Memory B cell (primary cell): ENCODE data around the gene MTA2.

Source experiments
- ATAC-seq: fragments of 150-1000 bp; cut with Tn5 transposase; 2 replicates; pipeline ENCODE4 v1.10.0; 2021; ENCODE audit warnings: low read depth, mild to moderate bottlenecking, moderate library complexity
- DNase-seq, 2 donors: peaks; one replicate each; pipeline ENCODE4 v3.0.0; 2022; ENCODE audit warnings: low spot score in 2 of 2
- H3K27ac Mint-ChIP-seq: one replicate; pipeline ENCODE4 v1.8.0; 2022; ENCODE audit warnings: mild to moderate bottlenecking, moderate library complexity, mixed read lengths
- H3K27me3 Mint-ChIP-seq: one replicate; pipeline ENCODE4 v1.8.0; 2022; ENCODE audit warnings: mixed read lengths
- H3K36me3 Mint-ChIP-seq: one replicate; pipeline ENCODE4 v1.8.0; 2022; ENCODE audit warnings: mild to moderate bottlenecking, mixed read lengths
- H3K4me1 Mint-ChIP-seq: one replicate; pipeline ENCODE4 v1.8.0; 2022; ENCODE audit warnings: mixed read lengths
- H3K4me3 Mint-ChIP-seq: one replicate; pipeline ENCODE4 v1.8.0; 2022; ENCODE audit warnings: mild to moderate bottlenecking, moderate library complexity, mixed read lengths
- H3K9me3 Mint-ChIP-seq: one replicate; pipeline ENCODE4 v1.8.0; 2022; ENCODE audit warnings: mixed read lengths

The MTA2 gene

GRCh38 chr11:62546929-62547625 is 54.6 kb downstream of the MTA2 start:
- ATAC-seq = no peak

GRCh38 chr11:62546244-62546928 is 55.3 kb downstream of the MTA2 start, which contains the start of gene AHNAK:
Gene AHNAK, minus strand, starts transcription at chr11:62546806. Its CDS starts 10,708 bp downstream, at chr11:62536098.
- peak; percentile 89 to 92 for DNase-seq
- Mint-ChIP-seq H3K9me3 (no peaks in the 10 kb centered on the region), H3K27me3 (no peaks in the 10 kb centered on the region), H3K4me1 (peaks cover 57% of the 10 kb centered on the region), H3K36me3 (peaks cover 5% of the 10 kb centered on the region), H3K27ac (peak within 1 kb of the TSS; percentile 99), H3K4me3 (peak within 1 kb of the TSS; percentile 98)
- peak; percentile 49 for ATAC-seq

More at GRCh38 chr11:62546929-62547625, 54.6 kb downstream of the MTA2 start:
- Mint-ChIP-seq H3K36me3 (peaks cover 5% of the 10 kb centered on the region), H3K4me3 (peak overlapping the region; percentile 86), H3K27ac (peak overlapping the region; percentile 99), H3K9me3 (no peaks in the 10 kb centered on the region), H3K27me3 (no peaks in the 10 kb centered on the region), H3K4me1 (peaks cover 56% of the 10 kb centered on the region)
- peak in 1 of 2 donors; percentile 50 for DNase-seq

DNA sequence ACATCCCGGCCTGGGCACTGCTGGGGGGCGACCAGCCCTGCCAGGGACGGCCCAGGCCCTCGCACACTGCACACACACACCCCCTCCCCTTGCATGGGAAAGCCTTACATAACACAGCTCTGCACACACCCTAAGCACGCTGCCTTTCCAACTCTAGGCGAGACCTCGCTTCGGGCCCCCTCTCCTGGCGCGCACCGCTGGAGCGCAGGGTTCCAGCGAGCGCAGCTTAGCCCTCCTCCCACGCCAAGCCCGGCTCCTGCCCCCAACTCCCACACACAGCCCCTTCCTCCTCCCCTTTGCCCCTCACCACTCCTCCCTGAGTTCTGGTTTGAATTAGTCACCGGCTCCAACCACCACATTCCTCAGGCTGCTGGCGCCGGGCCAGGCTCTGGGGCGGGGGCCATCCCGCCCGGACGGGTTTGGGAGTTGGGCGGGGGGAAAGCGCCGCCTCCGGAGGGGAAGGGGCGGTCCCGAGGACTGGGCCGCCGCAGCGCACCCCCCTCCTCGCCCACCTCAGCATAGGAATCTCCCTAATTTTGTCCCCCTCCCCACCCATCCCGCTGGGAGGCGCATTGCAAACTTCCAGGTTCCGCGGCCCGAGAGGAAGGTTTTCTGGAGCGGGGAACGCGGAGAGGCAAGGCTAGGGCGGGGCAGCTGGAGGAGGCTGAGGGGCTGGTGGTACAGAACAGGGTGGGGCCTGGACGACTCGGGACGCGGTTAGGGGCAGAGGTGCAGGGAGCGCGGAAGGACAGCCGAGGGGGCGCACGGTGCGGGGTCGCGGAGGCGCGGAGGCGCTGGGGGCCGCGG is 56.0 kb downstream of the MTA2 start:
- ATAC-seq = peak; percentile 10
- Mint-ChIP-seq H3K9me3 (no peaks in the 10 kb centered on the region), H3K36me3 (peaks cover 5% of the 10 kb centered on the region), H3K4me3 (peak overlapping the region; percentile 98), H3K4me1 (peaks cover 58% of the 10 kb centered on the region), H3K27ac (peak overlapping the region; percentile 99), H3K27me3 (no peaks in the 10 kb centered on the region)
- peak in 1 of 2 donors; percentile 50 for DNase-seq

DNA sequence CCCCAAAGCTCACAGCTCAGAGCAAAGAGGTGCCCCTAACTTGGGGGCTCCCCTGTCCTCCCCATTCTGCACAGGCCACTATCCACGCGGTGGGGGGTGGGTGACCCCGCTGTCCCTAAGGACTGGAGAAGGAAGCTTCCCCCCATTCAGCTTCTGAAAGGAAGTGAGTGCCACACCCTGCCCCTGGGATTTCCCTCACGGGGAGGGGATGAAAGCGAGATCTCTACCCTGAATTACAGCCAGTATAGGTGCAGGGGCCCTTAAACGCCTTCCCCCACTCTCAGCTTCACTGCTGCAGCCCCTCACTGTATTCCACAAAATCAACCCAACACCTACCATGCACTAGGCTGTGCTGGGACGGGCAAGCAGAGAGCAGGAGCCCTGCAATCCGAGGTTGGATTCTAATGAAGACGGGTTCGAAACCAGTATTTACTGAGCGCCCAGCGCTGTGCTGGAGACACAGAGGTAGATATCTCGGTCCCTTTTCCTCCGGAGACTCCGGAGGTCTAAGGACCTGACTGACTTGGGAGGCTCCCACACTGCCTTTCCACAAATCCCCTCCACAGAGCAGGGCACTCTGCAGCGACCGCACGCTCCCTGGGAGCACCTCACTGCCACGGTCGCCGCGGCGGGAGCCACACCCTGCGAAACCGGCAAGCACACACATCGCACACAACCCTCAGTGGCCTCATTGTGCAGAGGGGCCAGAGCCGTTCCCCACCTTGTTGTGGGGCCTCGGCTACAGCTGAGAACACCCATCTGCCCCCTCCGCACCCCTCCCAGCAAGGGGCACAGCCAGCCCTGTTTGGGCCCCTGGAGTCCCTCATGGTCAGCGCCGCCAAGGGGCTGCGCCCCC is 56.9 kb downstream of the MTA2 start:
- Mint-ChIP-seq H3K36me3 (peaks cover 5% of the 10 kb centered on the region), H3K27me3 (no peaks in the 10 kb centered on the region), H3K4me3 (peak overlapping the region; percentile 98), H3K27ac (peak overlapping the region; percentile 99), H3K9me3 (no peaks in the 10 kb centered on the region), H3K4me1 (peaks cover 55% of the 10 kb centered on the region)
- ATAC-seq = peak; percentile 3
- DNase-seq = no peak

DNA sequence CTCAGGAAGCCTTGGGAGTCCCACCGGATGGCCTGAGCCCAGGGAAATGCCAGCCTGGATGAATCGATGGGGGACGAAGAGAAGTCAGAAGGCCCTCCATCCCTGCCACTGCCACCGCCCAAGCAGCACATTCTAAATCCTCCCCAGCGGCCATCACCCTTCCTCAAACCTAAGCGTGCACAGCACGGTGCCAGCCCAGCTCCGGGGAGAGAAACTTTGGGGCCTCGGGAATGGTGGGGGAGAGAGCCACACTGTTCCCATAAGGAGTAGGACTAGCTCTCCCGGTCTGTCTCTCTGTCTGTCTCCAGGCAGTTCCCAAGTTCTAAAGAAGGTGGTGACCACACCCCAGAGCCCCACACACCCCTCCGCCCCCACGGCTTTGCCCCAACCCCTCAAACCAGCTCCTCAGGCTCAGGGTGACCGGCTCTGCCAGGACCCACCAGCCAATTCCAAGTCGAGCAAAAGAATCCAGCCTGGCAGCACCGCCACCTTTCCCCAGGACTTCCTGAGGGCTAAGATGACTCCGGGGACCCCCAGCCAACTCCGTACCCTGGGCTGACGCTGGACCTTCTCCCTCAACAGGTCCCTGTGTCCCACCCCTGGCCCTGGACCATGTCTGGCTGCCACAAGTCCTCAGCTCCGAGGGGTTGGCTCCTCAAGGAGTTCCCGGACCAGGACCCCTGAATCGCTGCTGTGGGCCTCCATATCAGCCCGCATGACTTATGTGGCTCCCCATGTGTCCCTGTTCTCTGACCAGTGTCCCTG is 57.8 kb downstream of the MTA2 start:
- ATAC-seq (no peak), DNase-seq (no peak)
- H3K4me1 Mint-ChIP-seq = peaks cover 59% of the 10 kb centered on the region
- peaks cover 5% of the 10 kb centered on the region for H3K36me3 Mint-ChIP-seq
- peak overlapping the region; percentile 98 for H3K4me3 Mint-ChIP-seq
- H3K27ac Mint-ChIP-seq = peak overlapping the region; percentile 99
- H3K27me3 Mint-ChIP-seq = no peaks in the 10 kb centered on the region
- no peaks in the 10 kb centered on the region for H3K9me3 Mint-ChIP-seq
